Type B pancreatic cell (in vitro differentiated cells): ENCODE results near the gene KLHL7. TPM values are rescaled to one million over a fixed set of nuclear protein-coding genes. Genes with fewer than 3 reads are reported as not detected.

Experiments used
- DNase-seq: peaks from one replicate; pipeline ENCODE4 v3.0.0; 2021; ENCODE audit warnings: mixed read lengths; ENCODE audit not compliant: unreplicated experiment; ENCODE audit errors: extremely low spot score
- H3K27ac Mint-ChIP-seq: 2 replicates; pipeline ENCODE4 v1.8.0; 2021; ENCODE audit warnings: mild to moderate bottlenecking, mixed read lengths
- H3K27me3 Mint-ChIP-seq: 2 replicates; pipeline ENCODE4 v1.8.0; 2021; ENCODE audit warnings: mixed read lengths
- H3K36me3 Mint-ChIP-seq: 2 replicates; pipeline ENCODE4 v1.8.0; 2021; ENCODE audit warnings: mixed read lengths
- H3K4me1 Mint-ChIP-seq: one replicate; pipeline ENCODE4 v1.8.0; 2021; ENCODE audit warnings: mixed read lengths; ENCODE audit not compliant: unreplicated experiment
- H3K4me3 Mint-ChIP-seq: 2 replicates; pipeline ENCODE4 v1.8.0; 2021; ENCODE audit warnings: mild to moderate bottlenecking, mixed read lengths
- H3K9me3 Mint-ChIP-seq: 2 replicates; pipeline ENCODE4 v1.8.0; 2021; ENCODE audit warnings: mixed read lengths
- CTCF ChIP-seq: fragments of 200-600 bp; sonication (generic); conservative IDR thresholded peaks from 2 replicates; pipeline ENCODE4 v1.5.0; 2021; ENCODE audit warnings: antibody characterized with exemption, mild to moderate bottlenecking
- total RNA-seq: library from RNA; stranded (reverse); gene quantifications from 2 replicates; pipeline ENCODE4 v1.2.1, GENCODE V29; 2021; ENCODE audit warnings: low replicate concordance

Gene KLHL7
- total RNA-seq, 1 donor from 2014 or later: 44.3 TPM

GRCh38 chr7:23181684-23182553, 76.3 kb downstream of the KLHL7 start, which contains the start of gene NUP42:
Gene NUP42, plus strand, starts transcription at chr7:23182048. Its CDS starts 38 bp downstream, at chr7:23182086.
- Mint-ChIP-seq H3K27ac (peak within 1 kb of the TSS; percentile 98), H3K4me3 (peak within 1 kb of the TSS; percentile 97), H3K9me3 (no peaks in the 10 kb centered on the region), H3K27me3 (peaks cover 4% of the 10 kb centered on the region), H3K36me3 (no peaks in the 10 kb centered on the region), H3K4me1 (peaks cover 16% of the 10 kb centered on the region)
- no peak for TF ChIP-seq CTCF
- peak; percentile 98 for DNase-seq

GRCh38 chr7:23183279-23184012, 77.9 kb downstream of the KLHL7 start:
- no peaks in the 10 kb centered on the region for H3K9me3 Mint-ChIP-seq
- DNase-seq: no peak
- H3K4me3 Mint-ChIP-seq: peak overlapping the region; percentile 97
- peaks cover 16% of the 10 kb centered on the region for H3K4me1 Mint-ChIP-seq
- H3K27me3 Mint-ChIP-seq: peaks cover 4% of the 10 kb centered on the region
- no peak for TF ChIP-seq CTCF
- peaks cover 8% of the 10 kb centered on the region for H3K36me3 Mint-ChIP-seq
- H3K27ac Mint-ChIP-seq: peak overlapping the region; percentile 98

- peaks cover 16% of the 10 kb centered on the region for H3K4me1 Mint-ChIP-seq
- TF ChIP-seq CTCF: no peak
- peaks cover 15% of the 10 kb centered on the region for H3K36me3 Mint-ChIP-seq
- no peaks in the 10 kb centered on the region for H3K9me3 Mint-ChIP-seq
- H3K4me3 Mint-ChIP-seq: peak overlapping the region; percentile 76
- DNase-seq: no peak
- H3K27ac Mint-ChIP-seq: peak overlapping the region; percentile 80
- peaks cover 4% of the 10 kb centered on the region for H3K27me3 Mint-ChIP-seq
Observed at GRCh38 chr7:23184291-23184690, 78.7 kb downstream of the KLHL7 start.

- Mint-ChIP-seq H3K27me3 (peaks cover 4% of the 10 kb centered on the region), H3K4me1 (peaks cover 16% of the 10 kb centered on the region), H3K27ac (no peak overlapping the region), H3K9me3 (no peaks in the 10 kb centered on the region), H3K36me3 (peaks cover 16% of the 10 kb centered on the region), H3K4me3 (no peak overlapping the region)
- TF ChIP-seq CTCF: peak; percentile 66
- DNase-seq: no peak
Observed at GRCh38 chr7:23184709-23185359, 79.2 kb downstream of the KLHL7 start.

GRCh38 chr7:23185980-23186379, 80.4 kb downstream of the KLHL7 start:
- no peak overlapping the region for H3K4me3 Mint-ChIP-seq
- peaks cover 18% of the 10 kb centered on the region for H3K4me1 Mint-ChIP-seq
- H3K36me3 Mint-ChIP-seq: peaks cover 19% of the 10 kb centered on the region
- H3K9me3 Mint-ChIP-seq: no peaks in the 10 kb centered on the region
- no peak for TF ChIP-seq CTCF
- H3K27ac Mint-ChIP-seq: no peak overlapping the region
- DNase-seq: no peak
- H3K27me3 Mint-ChIP-seq: peaks cover 4% of the 10 kb centered on the region
